ENCODE results near the gene CDK2AP2.

CDK2AP2 gene

DNA sequence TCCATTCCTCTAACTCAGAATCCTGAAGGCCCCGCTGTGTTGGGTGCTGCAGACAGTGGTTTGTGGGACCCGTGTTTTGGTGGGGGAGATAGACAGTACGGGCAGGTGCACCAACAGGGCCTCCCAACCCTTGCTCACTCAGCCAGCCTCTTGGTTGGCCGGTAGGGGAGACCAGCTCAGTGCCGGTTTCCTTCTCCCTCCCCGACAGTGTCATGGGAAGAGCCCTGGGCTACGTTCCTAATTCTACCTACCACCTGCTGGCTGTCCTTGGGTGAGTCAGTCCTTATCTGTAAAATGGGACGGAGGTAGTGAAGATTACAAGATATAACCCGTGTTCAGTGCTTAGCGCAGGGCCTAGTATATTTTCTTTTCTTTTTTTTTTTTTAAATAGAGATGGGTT, 44.8 kb downstream of the CDK2AP2 start:
- Histone ChIP-seq H3K9me3 (no peaks in the 10 kb centered on the region), H3K4me3 (no peak overlapping the region), H3K27ac (peak overlapping the region; percentile 95 to 97), H3K27me3 (no peaks in the 10 kb centered on the region), H3K4me1 (peaks cover 0 to 41% (median 30%) of the 10 kb centered on the region in 4 donors), H3K36me3 (no peaks in the 10 kb centered on the region)
- no peak for TF ChIP-seq CTCF (IDR thresholded peaks at IDR 0.05)
- intact Hi-C loops (cut with DNase I; ENCODE audit: low total_unique reads), result no loop called here
- peak in 1 of 2 donors; percentile 59 for DNase-seq

DNA sequence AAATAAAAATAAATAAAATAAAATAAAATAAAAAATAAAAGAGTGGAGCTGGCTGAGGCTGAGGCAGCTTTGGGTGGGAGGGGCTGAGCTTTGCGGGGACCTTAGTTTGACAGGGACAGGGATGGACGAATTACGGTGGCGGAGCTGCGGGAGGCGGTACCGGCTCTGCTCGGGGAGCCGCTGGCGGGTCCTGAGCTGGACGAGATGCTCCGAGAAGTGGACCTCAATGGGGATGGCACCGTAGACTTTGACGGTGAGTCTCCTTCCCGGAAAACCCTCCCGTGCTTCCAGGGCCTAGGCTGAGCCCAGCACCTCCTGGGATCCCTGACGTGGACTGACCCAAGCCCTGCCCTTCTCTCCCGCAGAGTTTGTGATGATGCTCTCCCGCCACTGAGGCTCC, 49.7 kb downstream of the CDK2AP2 start:
- intact Hi-C loops (cut with DNase I; ENCODE audit: low total_unique reads), result no loop called here
- DNase-seq, result peak in 1 of 2 donors; percentile 54

DNA sequence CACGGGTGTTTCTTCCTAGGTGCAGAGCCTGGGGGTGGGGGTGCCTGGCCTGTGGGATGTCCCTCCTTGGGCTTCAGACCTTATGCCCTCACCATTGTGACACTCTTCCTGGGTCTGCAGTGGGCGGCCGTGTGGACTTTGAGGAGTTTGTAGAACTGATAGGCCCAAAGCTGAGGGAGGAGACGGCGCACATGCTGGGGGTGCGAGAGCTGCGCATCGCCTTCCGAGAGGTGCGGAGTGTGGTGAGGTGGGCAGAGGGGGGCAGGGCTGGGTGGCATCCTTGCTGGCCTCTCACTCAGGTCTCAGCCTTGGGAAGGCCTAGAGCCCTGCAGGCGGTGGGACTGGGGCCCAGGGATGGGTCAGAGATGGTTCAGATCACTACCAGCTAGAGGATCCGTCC, 50.5 kb downstream of the CDK2AP2 start:
- Histone ChIP-seq H3K36me3 (no peaks in the 10 kb centered on the region), H3K4me3 (no peak overlapping the region), H3K4me1 (no peaks in the 10 kb centered on the region), H3K9me3 (no peaks in the 10 kb centered on the region), H3K27me3 (no peaks in the 10 kb centered on the region), H3K27ac (no peak overlapping the region)
- intact Hi-C loops (cut with DNase I; ENCODE audit: low total_unique reads), result no loop called here
- DNase-seq, result no peak
- TF ChIP-seq CTCF (IDR thresholded peaks at IDR 0.05), result no peak

More for the DNA sequence above, 49.7 kb downstream of the CDK2AP2 start:
- H3K4me1 ChIP-seq, result peaks cover 0 to under 1% (median 0%) of the 10 kb centered on the region in 4 donors
- H3K27me3 ChIP-seq, result no peaks in the 10 kb centered on the region
- no peaks in the 10 kb centered on the region for H3K9me3 ChIP-seq
- H3K4me3 ChIP-seq, result no peak overlapping the region
- no peak overlapping the region for H3K27ac ChIP-seq
- no peaks in the 10 kb centered on the region for H3K36me3 ChIP-seq
- TF ChIP-seq CTCF (IDR thresholded peaks at IDR 0.05), result no peak

All from tibial artery (tissue), 4 donors.